ENCODE data around the gene INPP4B.

Gene INPP4B

GRCh38 chr4:142549248-142549647, 296.9 kb downstream of the INPP4B start:
- Mint-ChIP-seq H3K27me3 (ENCODE audit: low read depth) (no peaks in the 10 kb centered on the region), H3K4me3 (no peak overlapping the region), H3K36me3 (ENCODE audit: low read depth) (no peaks in the 10 kb centered on the region), H3K9me3 (no peaks in the 10 kb centered on the region), H3K27ac (no peak overlapping the region), H3K4me1 (peaks cover 18% of the 10 kb centered on the region)
- TF ChIP-seq CTCF (IDR thresholded peaks at IDR 0.05; ENCODE audit: unreplicated experiment in 3 of 3), result no peak

- Mint-ChIP-seq H3K9me3 (no peaks in the 10 kb centered on the region), H3K4me1 (peaks cover 18% of the 10 kb centered on the region), H3K27ac (no peak overlapping the region), H3K36me3 (ENCODE audit: low read depth) (no peaks in the 10 kb centered on the region), H3K27me3 (ENCODE audit: low read depth) (no peaks in the 10 kb centered on the region), H3K4me3 (no peak overlapping the region)
- TF ChIP-seq CTCF (IDR thresholded peaks at IDR 0.05; ENCODE audit: unreplicated experiment in 3 of 3), result no peak
Observed at GRCh38 chr4:142548491-142548890, 297.6 kb downstream of the INPP4B start.

GRCh38 chr4:142547974-142548373, 298.1 kb downstream of the INPP4B start:
- Mint-ChIP-seq H3K4me3 (no peak overlapping the region), H3K27ac (peak overlapping the region in 1 of 3 experiments; percentile 44), H3K4me1 (peaks cover 16% of the 10 kb centered on the region), H3K27me3 (ENCODE audit: low read depth) (no peaks in the 10 kb centered on the region), H3K9me3 (no peaks in the 10 kb centered on the region), H3K36me3 (ENCODE audit: low read depth) (no peaks in the 10 kb centered on the region)
- no peak for TF ChIP-seq CTCF (IDR thresholded peaks at IDR 0.05; ENCODE audit: unreplicated experiment in 3 of 3)

- Mint-ChIP-seq H3K27me3 (ENCODE audit: low read depth) (no peaks in the 10 kb centered on the region), H3K36me3 (ENCODE audit: low read depth) (no peaks in the 10 kb centered on the region), H3K27ac (no peak overlapping the region), H3K4me1 (peaks cover 6% of the 10 kb centered on the region), H3K9me3 (no peaks in the 10 kb centered on the region), H3K4me3 (no peak overlapping the region)
- no peak for TF ChIP-seq CTCF (IDR thresholded peaks at IDR 0.05; ENCODE audit: unreplicated experiment in 3 of 3)
Observed at GRCh38 chr4:142544594-142544993, 301.5 kb downstream of the INPP4B start.

GRCh38 chr4:142544039-142544438, 302.1 kb downstream of the INPP4B start:
- no peaks in the 10 kb centered on the region for H3K27me3 Mint-ChIP-seq (ENCODE audit: low read depth)
- H3K27ac Mint-ChIP-seq, result no peak overlapping the region
- H3K9me3 Mint-ChIP-seq, result no peaks in the 10 kb centered on the region
- H3K36me3 Mint-ChIP-seq (ENCODE audit: low read depth), result no peaks in the 10 kb centered on the region
- H3K4me3 Mint-ChIP-seq, result no peak overlapping the region
- H3K4me1 Mint-ChIP-seq, result peaks cover 6% of the 10 kb centered on the region
- TF ChIP-seq CTCF (IDR thresholded peaks at IDR 0.05; ENCODE audit: unreplicated experiment in 3 of 3), result no peak

- Mint-ChIP-seq H3K27me3 (ENCODE audit: low read depth) (no peaks in the 10 kb centered on the region), H3K4me1 (no peaks in the 10 kb centered on the region), H3K9me3 (no peaks in the 10 kb centered on the region), H3K27ac (no peak overlapping the region), H3K36me3 (ENCODE audit: low read depth) (no peaks in the 10 kb centered on the region), H3K4me3 (no peak overlapping the region)
- no peak for TF ChIP-seq CTCF (IDR thresholded peaks at IDR 0.05; ENCODE audit: unreplicated experiment in 3 of 3)
Observed at GRCh38 chr4:142540483-142540804, 305.7 kb downstream of the INPP4B start.

Measured in nephron (organoid).